Vein endothelial cell (primary cell): ENCODE results near the gene RBM33. TPM values are rescaled to one million over a fixed set of nuclear protein-coding genes. Genes with fewer than 3 reads are reported as not detected.

Experiments
- total RNA-seq: library from RNA; depleted of rRNA; stranded (reverse); fragments of >200 nt; gene quantifications from 2 replicates; pipeline ENCODE4 v1.2.3, GENCODE V29; 2012

Gene RBM33, protein sequence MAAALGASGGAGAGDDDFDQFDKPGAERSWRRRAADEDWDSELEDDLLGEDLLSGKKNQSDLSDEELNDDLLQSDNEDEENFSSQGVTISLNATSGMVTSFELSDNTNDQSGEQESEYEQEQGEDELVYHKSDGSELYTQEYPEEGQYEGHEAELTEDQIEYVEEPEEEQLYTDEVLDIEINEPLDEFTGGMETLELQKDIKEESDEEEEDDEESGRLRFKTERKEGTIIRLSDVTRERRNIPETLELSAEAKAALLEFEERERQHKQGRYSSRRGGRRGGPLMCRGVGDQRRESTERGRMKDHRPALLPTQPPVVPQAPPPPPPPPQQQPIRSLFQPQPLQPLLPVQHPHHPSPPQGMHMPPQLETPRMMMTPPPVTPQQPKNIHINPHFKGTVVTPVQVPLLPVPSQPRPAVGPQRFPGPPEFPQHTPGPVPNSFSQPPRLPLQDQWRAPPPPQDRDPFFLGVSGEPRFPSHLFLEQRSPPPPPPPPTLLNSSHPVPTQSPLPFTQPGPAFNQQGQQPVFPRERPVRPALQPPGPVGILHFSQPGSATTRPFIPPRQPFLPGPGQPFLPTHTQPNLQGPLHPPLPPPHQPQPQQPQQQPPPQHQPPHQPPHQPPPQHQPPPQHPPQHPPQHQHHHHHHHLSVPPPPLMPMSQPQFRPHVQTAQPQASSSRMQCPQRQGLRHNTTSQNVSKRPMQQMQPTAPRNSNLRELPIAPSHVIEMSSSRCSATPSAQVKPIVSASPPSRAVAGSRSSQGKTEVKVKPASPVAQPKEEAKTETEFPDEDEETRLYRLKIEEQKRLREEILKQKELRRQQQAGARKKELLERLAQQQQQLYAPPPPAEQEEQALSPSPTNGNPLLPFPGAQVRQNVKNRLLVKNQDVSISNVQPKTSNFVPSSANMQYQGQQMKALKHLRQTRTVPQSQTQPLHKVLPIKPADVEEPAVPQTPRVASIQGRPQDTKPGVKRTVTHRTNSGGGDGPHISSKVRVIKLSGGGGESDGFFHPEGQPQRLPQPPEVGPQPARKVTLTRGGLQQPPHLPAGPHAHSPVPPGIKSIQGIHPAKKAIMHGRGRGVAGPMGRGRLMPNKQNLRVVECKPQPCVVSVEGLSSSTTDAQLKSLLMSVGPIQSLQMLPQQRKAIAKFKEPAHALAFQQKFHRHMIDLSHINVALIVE
- total RNA-seq: 23.5 and 29.5 TPM in 2 replicates

GRCh38 chr7:155644178-155644970 lies at the start of gene RBM33:
Gene RBM33, plus strand, starts transcription at chr7:155644661. Its CDS starts 216 bp downstream, at chr7:155644877.

GRCh38 chr7:155811895-155812761 lies 167.7 kb downstream of the RBM33 start, which contains the start of gene SHH:
Gene SHH, minus strand, starts transcription at chr7:155812463. Its CDS starts 341 bp downstream, at chr7:155812122.

Other genes with a start within 250 kb of the RBM33 start
- under 0.01 TPM in 1 of 2 replicates, not detected in the other for gene EN2, start 186.5 kb upstream of the RBM33 start, total RNA-seq
- not detected in 2 replicates for gene CNPY1, start 98.1 kb upstream of the RBM33 start, total RNA-seq
- gene SHH, start 167.8 kb downstream of the RBM33 start, total RNA-seq: under 0.01 and 0.33 TPM in 2 replicates